NCI-H1930 (cell line): ENCODE data around the gene KRTAP10-11.

ENCODE experiments used
- DNase-seq, 2 experiments: peaks; one replicate each; lab custom pipeline; 2025; lab: John Stamatoyannopoulos, UW

Gene KRTAP10-11

GRCh38 chr21:44696572-44696971 lies 50.4 kb downstream of the KRTAP10-11 start:
- no peak for DNase-seq
